ENCODE data around the gene FIGNL2.

FIGNL2 gene

DNA sequence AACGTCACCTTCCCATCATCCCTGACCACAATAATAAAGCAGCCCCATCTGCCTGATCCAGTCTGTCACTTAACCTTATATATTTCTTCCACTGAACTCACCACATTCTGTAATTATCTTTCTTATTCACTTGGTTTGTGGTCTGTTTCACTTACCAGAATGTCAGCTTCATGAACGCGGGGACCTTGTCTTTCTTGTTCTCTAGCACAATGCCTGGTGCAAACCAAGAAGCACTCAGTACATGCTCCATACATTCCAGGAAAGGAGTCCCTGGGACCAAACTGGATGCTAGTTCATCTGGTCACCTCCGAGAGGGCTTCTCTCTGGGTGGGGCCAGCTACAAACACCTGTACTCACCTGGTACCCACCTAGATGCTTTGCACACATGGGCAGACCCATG, 22.0 kb upstream of the FIGNL2 start:
- H3K27ac ChIP-seq (ENCODE audit: low read length): no peak overlapping the region

DNA sequence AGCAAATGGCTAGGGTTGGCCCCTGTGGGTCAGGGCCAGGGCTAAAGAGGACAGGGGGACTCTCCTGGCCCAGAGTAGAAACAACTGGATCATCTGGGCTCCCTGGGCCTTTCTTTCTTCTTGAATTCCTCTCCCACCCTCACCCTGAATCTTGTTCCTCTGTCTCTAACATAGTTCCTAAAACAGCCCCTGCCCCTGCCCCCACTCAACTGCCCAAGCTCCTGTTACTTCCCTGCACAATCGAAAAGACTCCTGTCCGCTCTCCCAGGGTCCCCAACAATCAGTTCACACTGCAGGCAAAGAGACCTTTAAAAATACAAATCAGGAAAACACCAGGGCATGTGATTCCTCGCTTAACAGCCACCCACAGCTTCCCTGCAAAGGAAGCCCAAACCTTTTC, 21.4 kb upstream of the FIGNL2 start:
- peaks cover 14% of the 10 kb centered on the region for H3K27me3 ChIP-seq (ENCODE audit: low read depth, low read length)
- no peaks in the 10 kb centered on the region for H3K4me1 ChIP-seq (ENCODE audit: low read length)
- no peak overlapping the region for H2AFZ ChIP-seq (ENCODE audit: low read depth, low read length)
- no peaks in the 10 kb centered on the region for H3K79me2 ChIP-seq (ENCODE audit: low read length)
- H3K4me2 ChIP-seq (ENCODE audit: low read length): no peak overlapping the region
- no peak overlapping the region for H3K4me3 ChIP-seq (ENCODE audit: low read length)
- H4K20me1 ChIP-seq (ENCODE audit: insufficient read depth, low read length): no peaks in the 10 kb centered on the region
- TF ChIP-seq, protein P1, sequence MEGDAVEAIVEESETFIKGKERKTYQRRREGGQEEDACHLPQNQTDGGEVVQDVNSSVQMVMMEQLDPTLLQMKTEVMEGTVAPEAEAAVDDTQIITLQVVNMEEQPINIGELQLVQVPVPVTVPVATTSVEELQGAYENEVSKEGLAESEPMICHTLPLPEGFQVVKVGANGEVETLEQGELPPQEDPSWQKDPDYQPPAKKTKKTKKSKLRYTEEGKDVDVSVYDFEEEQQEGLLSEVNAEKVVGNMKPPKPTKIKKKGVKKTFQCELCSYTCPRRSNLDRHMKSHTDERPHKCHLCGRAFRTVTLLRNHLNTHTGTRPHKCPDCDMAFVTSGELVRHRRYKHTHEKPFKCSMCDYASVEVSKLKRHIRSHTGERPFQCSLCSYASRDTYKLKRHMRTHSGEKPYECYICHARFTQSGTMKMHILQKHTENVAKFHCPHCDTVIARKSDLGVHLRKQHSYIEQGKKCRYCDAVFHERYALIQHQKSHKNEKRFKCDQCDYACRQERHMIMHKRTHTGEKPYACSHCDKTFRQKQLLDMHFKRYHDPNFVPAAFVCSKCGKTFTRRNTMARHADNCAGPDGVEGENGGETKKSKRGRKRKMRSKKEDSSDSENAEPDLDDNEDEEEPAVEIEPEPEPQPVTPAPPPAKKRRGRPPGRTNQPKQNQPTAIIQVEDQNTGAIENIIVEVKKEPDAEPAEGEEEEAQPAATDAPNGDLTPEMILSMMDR (IDR thresholded peaks at IDR 0.05; ENCODE audit: low read depth, low read length): no peak
- TF ChIP-seq EZH2phosphoT487 (IDR thresholded peaks at IDR 0.05; ENCODE audit: low read depth): no peak
- H3K9me3 ChIP-seq (ENCODE audit: insufficient read depth, low read length): no peaks in the 10 kb centered on the region
- H3K9ac ChIP-seq (ENCODE audit: low read length): no peak overlapping the region
- H3K27ac ChIP-seq (ENCODE audit: low read length): no peak overlapping the region
- H3K36me3 ChIP-seq (replicated peaks; ENCODE audit: low read depth, low read length): no peaks in the 10 kb centered on the region

More for the DNA sequence above, 22.0 kb upstream of the FIGNL2 start:
- no peak overlapping the region for H3K9ac ChIP-seq (ENCODE audit: low read length)
- no peaks in the 10 kb centered on the region for H3K9me3 ChIP-seq (ENCODE audit: insufficient read depth, low read length)
- H3K36me3 ChIP-seq (replicated peaks; ENCODE audit: low read depth, low read length): no peaks in the 10 kb centered on the region
- H3K79me2 ChIP-seq (ENCODE audit: low read length): no peaks in the 10 kb centered on the region
- H3K4me2 ChIP-seq (ENCODE audit: low read length): no peak overlapping the region
- TF ChIP-seq, protein P1 (IDR thresholded peaks at IDR 0.05; ENCODE audit: low read depth, low read length): no peak
- TF ChIP-seq EZH2phosphoT487 (IDR thresholded peaks at IDR 0.05; ENCODE audit: low read depth): no peak
- 0 out of 2 replicates have a peak, but pooled peaks cover under 1% of the 10 kb centered on the region for H3K4me1 ChIP-seq (ENCODE audit: low read length)
- H4K20me1 ChIP-seq (ENCODE audit: insufficient read depth, low read length): no peaks in the 10 kb centered on the region
- H2AFZ ChIP-seq (ENCODE audit: low read depth, low read length): no peak overlapping the region
- peaks cover 14% of the 10 kb centered on the region for H3K27me3 ChIP-seq (ENCODE audit: low read depth, low read length)
- H3K4me3 ChIP-seq (ENCODE audit: low read length): no peak overlapping the region

DNA sequence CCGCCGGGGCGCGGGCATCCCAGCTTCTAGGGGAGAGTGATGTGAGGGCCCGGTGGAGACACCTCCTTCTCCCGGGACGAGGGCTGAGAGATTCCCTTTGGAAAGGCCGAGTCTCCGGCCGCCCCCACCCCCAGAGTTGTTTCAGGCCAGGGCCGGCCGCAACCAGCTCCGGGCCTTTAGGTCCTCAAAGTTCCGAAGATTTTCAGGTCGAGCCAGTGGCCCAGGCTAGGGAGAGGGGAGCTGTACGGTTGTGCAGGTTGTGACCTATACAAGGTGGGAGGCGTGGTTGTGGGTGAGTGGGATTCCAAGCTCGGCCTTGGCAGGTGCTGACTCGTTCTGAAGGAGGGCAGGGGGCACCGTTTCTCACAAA, 21.0 kb upstream of the FIGNL2 start:
- H3K79me2 ChIP-seq (ENCODE audit: low read length): no peaks in the 10 kb centered on the region
- peaks cover 14% of the 10 kb centered on the region for H3K27me3 ChIP-seq (ENCODE audit: low read depth, low read length)
- no peak overlapping the region for H3K4me2 ChIP-seq (ENCODE audit: low read length)
- H3K9me3 ChIP-seq (ENCODE audit: insufficient read depth, low read length): no peaks in the 10 kb centered on the region
- H2AFZ ChIP-seq (ENCODE audit: low read depth, low read length): no peak overlapping the region
- no peaks in the 10 kb centered on the region for H3K36me3 ChIP-seq (replicated peaks; ENCODE audit: low read depth, low read length)
- H4K20me1 ChIP-seq (ENCODE audit: insufficient read depth, low read length): no peaks in the 10 kb centered on the region
- no peak overlapping the region for H3K27ac ChIP-seq (ENCODE audit: low read length)
- TF ChIP-seq, protein P1 (IDR thresholded peaks at IDR 0.05; ENCODE audit: low read depth, low read length): no peak
- TF ChIP-seq EZH2phosphoT487 (IDR thresholded peaks at IDR 0.05; ENCODE audit: low read depth): no peak
- no peaks in the 10 kb centered on the region for H3K4me1 ChIP-seq (ENCODE audit: low read length)
- H3K4me3 ChIP-seq (ENCODE audit: low read length): no peak overlapping the region
- H3K9ac ChIP-seq (ENCODE audit: low read length): no peak overlapping the region

GRCh38 chr12:51868821-51869495, 20.4 kb upstream of the FIGNL2 start:
- Histone ChIP-seq H4K20me1 (ENCODE audit: insufficient read depth, low read length) (no peaks in the 10 kb centered on the region), H3K36me3 (replicated peaks; ENCODE audit: low read depth, low read length) (no peaks in the 10 kb centered on the region), H2AFZ (ENCODE audit: low read depth, low read length) (no peak overlapping the region), H3K4me2 (ENCODE audit: low read length) (no peak overlapping the region), H3K27me3 (ENCODE audit: low read depth, low read length) (peaks cover 14% of the 10 kb centered on the region), H3K9ac (ENCODE audit: low read length) (no peak overlapping the region), H3K9me3 (ENCODE audit: insufficient read depth, low read length) (no peaks in the 10 kb centered on the region), H3K79me2 (ENCODE audit: low read length) (no peaks in the 10 kb centered on the region), H3K27ac (ENCODE audit: low read length) (no peak overlapping the region), H3K4me3 (ENCODE audit: low read length) (no peak overlapping the region), H3K4me1 (ENCODE audit: low read length) (no peaks in the 10 kb centered on the region)
- no peak for TF ChIP-seq EZH2phosphoT487 (IDR thresholded peaks at IDR 0.05; ENCODE audit: low read depth)
- TF ChIP-seq, protein P1 (IDR thresholded peaks at IDR 0.05; ENCODE audit: low read depth, low read length): no peak
